Panc1 (cell line): ENCODE measurements around the gene PGA5. TPM values are rescaled to one million over a fixed set of nuclear protein-coding genes. Genes with fewer than 3 reads are reported as not detected.

Source experiments
- ATAC-seq: fragments of 200-7000 bp; cut with Tn5 transposase; 2 replicates; pipeline ENCODE4 v1.9.1; 2020; ENCODE audit warnings: mild to moderate bottlenecking, moderate library complexity
- BruUV-seq: library from RNA; stranded (reverse); fragments of 400-500 nt; replicated peaks from 2 replicates; lab custom pipeline; 2021; lab: Mats Ljungman, UMichigan
- CTCF ChIA-PET: fragments of 300-600 bp; sonication (Branson Sonifier 250); formaldehyde crosslinking; loops from one replicate; lab custom pipeline; 2022; ENCODE audit warnings: antibody characterized with exemption; lab: Charles Lee
- POLR2A ChIA-PET: fragments of 300-600 bp; sonication (Branson Sonifier 250); formaldehyde crosslinking; loops from one replicate; lab custom pipeline; 2022; ENCODE audit warnings: antibody characterized with exemption; lab: Charles Lee
- DNase-seq: peaks from one replicate; pipeline ENCODE4 v3.0.0-alpha.2; 2010; ENCODE audit warnings: low read depth, low spot score
- H3K27ac ChIP-seq: 2 replicates; pipeline ENCODE4 v1.5.1; 2011; ENCODE audit warnings: mild to moderate bottlenecking, low read length, inconsistent platforms
- H3K27me3 ChIP-seq: fragments of 200-500 bp; sonication (Bioruptor generic); 2 replicates; pipeline ENCODE4 v1.6.0; 2014; ENCODE audit warnings: low read length, inconsistent platforms; ENCODE audit not compliant: control insufficient read depth, insufficient read depth
- H3K36me3 ChIP-seq: fragments of 200-500 bp; sonication (Bioruptor generic); 2 replicates; pipeline ENCODE4 v1.5.1; 2014; ENCODE audit warnings: inconsistent platforms, mild to moderate bottlenecking, low read length, moderate library complexity; ENCODE audit not compliant: control insufficient read depth, insufficient read depth
- H3K4me1 ChIP-seq: 2 replicates; pipeline ENCODE4 v1.5.1; 2011; ENCODE audit warnings: inconsistent platforms, mild to moderate bottlenecking, low read length, moderate library complexity; ENCODE audit not compliant: control insufficient read depth, insufficient read depth
- H3K4me3 ChIP-seq, 2 experiments: 2 replicates each; pipeline ENCODE4 v1.5.1; 2011 to 2012; ENCODE audit warnings: low read depth in 2 of 2, low read length in 2 of 2, mild to moderate bottlenecking in 2 of 2, inconsistent platforms in 1 of 2, moderate library complexity in 1 of 2
- H3K9me3 ChIP-seq: fragments of 200-500 bp; sonication (Bioruptor generic); 2 replicates; pipeline ENCODE4 v1.5.1; 2014; ENCODE audit warnings: low read depth, mild to moderate bottlenecking, inconsistent platforms, low read length, moderate library complexity; ENCODE audit not compliant: control insufficient read depth, insufficient read depth
- CTCF ChIP-seq: fragments of 450-650 bp; IDR thresholded peaks from 2 replicates; pipeline ENCODE4 v1.5.1; 2017; ENCODE audit warnings: mild to moderate bottlenecking
- POLR2AphosphoS5 ChIP-seq: IDR thresholded peaks from 2 replicates; pipeline ENCODE4 v1.6.1; 2012; ENCODE audit warnings: mild to moderate bottlenecking, low read depth, low read length, moderate library complexity
- REST ChIP-seq, 2 experiments: IDR thresholded peaks; 2 replicates each; pipeline ENCODE4 v1.6.1; 2011 to 2012; ENCODE audit warnings: low read depth in 2 of 2, control low read depth in 1 of 2, low read length in 1 of 2, mild to moderate bottlenecking in 1 of 2, moderate library complexity in 1 of 2; ENCODE audit not compliant: insufficient read depth in 1 of 2
- SIN3A ChIP-seq: IDR thresholded peaks from 2 replicates; pipeline ENCODE4 v1.6.1; 2012; ENCODE audit warnings: low read depth, mild to moderate bottlenecking, low read length, moderate library complexity, borderline replicate concordance; ENCODE audit not compliant: insufficient read depth
- TCF7L2 ChIP-seq: IDR thresholded peaks from 2 replicates; pipeline ENCODE4 v1.6.1; 2011; ENCODE audit warnings: mild to moderate bottlenecking, low read depth, low read length, inconsistent platforms
- in situ Hi-C: cut with HindIII; loops from 2 replicates; pipeline ENCODE4 v1.10.0; 2016; ENCODE audit warnings: low sequenced_read_pairs, low pct_unique_long_range_greater_than_20kb
- intact Hi-C: fragments of 100-400 bp; cut with micrococcal nuclease; formaldehyde crosslinking; loops from one replicate; pipeline ENCODE4 v1.10.0; 2022; ENCODE audit not compliant: unreplicated experiment
- total RNA-seq: library from RNA; stranded (reverse); gene quantifications from one replicate; pipeline ENCODE4 v1.2.1, GENCODE V29; 2021; ENCODE audit not compliant: unreplicated experiment

PGA5 gene
- total RNA-seq, 1 experiment from 2014 or later = not detected

- H3K4me3 ChIP-seq = no peak overlapping the region
- DNase-seq = no peak
- H3K36me3 ChIP-seq = no peaks in the 10 kb centered on the region
- ChIA-PET POLR2A (interaction anchor here (0.7 kb wide), 1 partner anchor 19 kb away, joined by 4 read pairs; no protein-coding TSS in a partner anchor), CTCF (no interaction called here)
- BruUV-seq = no TSS peak
- H3K27ac ChIP-seq = no peak overlapping the region
- no peaks in the 10 kb centered on the region for H3K27me3 ChIP-seq
- 0 out of 2 replicates have a peak, but pooled peaks cover 3% of the 10 kb centered on the region for H3K4me1 ChIP-seq
- in situ Hi-C loops (no loop called here), intact Hi-C loops (no loop called here)
- no peaks in the 10 kb centered on the region for H3K9me3 ChIP-seq
- ATAC-seq = no peak
- no peak for TF ChIP-seq POLR2AphosphoS5
- no peak for TF ChIP-seq CTCF
- TF ChIP-seq REST (IDR thresholded peaks at IDR 0.05; ENCODE audit: insufficient read depth in 1 of 2, low read depth in 2 of 2, low read length in 1 of 2) = no peak
- TF ChIP-seq SIN3A = no peak
- no peak for TF ChIP-seq TCF7L2
Observed at GRCh38 chr11:61283613-61284012, 42.6 kb downstream of the PGA5 start.

GRCh38 chr11:61287338-61287977 lies 46.5 kb downstream of the PGA5 start:
- ChIA-PET CTCF (interaction anchor here (0.7 kb wide), 1 partner anchor 60 kb away, joined by 5 read pairs; no protein-coding TSS in a partner anchor), POLR2A (interaction anchor here (0.7 kb wide), 1 partner anchor 303 kb away, joined by 13 read pairs; no protein-coding TSS in a partner anchor)
- in situ Hi-C loops = no loop called here
- Histone ChIP-seq H3K36me3 (no peaks in the 10 kb centered on the region), H3K27ac (no peak overlapping the region), H3K27me3 (no peaks in the 10 kb centered on the region), H3K4me3 (no peak overlapping the region), H3K4me1 (no peaks in the 10 kb centered on the region), H3K9me3 (no peaks in the 10 kb centered on the region)
- no TSS peak for BruUV-seq
- intact Hi-C loops = no loop called here
- no peak for ATAC-seq
- TF ChIP-seq REST (IDR thresholded peaks at IDR 0.05; ENCODE audit: insufficient read depth in 1 of 2, low read depth in 2 of 2, low read length in 1 of 2) = no peak
- no peak for TF ChIP-seq POLR2AphosphoS5
- no peak for TF ChIP-seq TCF7L2
- no peak for TF ChIP-seq SIN3A
- no peak for TF ChIP-seq CTCF
- no peak for DNase-seq
